ENCODE measurements around the gene PET100.
A peak's percentile ranks its signal among the peaks of the same experiment; 100 is the strongest.

Gene PET100

GRCh38 chr19:7652061-7652641 is 22.6 kb downstream of the PET100 start:
- peak; percentile 68 for DNase-seq

- no peak for DNase-seq
These were observed 24.8 kb downstream of the PET100 start for GRCh38 chr19:7654401-7654800.

GRCh38 chr19:7655581-7655980 is 26.0 kb downstream of the PET100 start:
- DNase-seq, result no peak

- DNase-seq, result no peak
These were observed 27.6 kb downstream of the PET100 start for GRCh38 chr19:7657131-7657751.

- DNase-seq, result no peak
These were observed 28.7 kb downstream of the PET100 start for GRCh38 chr19:7658219-7658686.

- no peak for DNase-seq
These were observed 32.3 kb downstream of the PET100 start for GRCh38 chr19:7661744-7662538.

- no peak for DNase-seq
These were observed 33.1 kb downstream of the PET100 start for GRCh38 chr19:7662657-7663056.

GRCh38 chr19:7663706-7664105 is 34.1 kb downstream of the PET100 start:
- no peak for DNase-seq

GRCh38 chr19:7665076-7665475 is 35.5 kb downstream of the PET100 start:
- DNase-seq, result peak; percentile 61

GRCh38 chr19:7668842-7669241 is 39.2 kb downstream of the PET100 start, which contains the start of gene RETN:
RETN (plus strand) TSS chr19:7669049; CDS start chr19:7669327, 278 bp downstream.
- no peak for DNase-seq

- no peak for DNase-seq
These were observed 40.0 kb downstream of the PET100 start for GRCh38 chr19:7669641-7670040.

- no peak for DNase-seq
These were observed 40.7 kb downstream of the PET100 start for GRCh38 chr19:7670150-7670783.

- DNase-seq, result no peak
These were observed 41.2 kb downstream of the PET100 start for GRCh38 chr19:7670790-7671189.

- DNase-seq, result no peak
These were observed 42.9 kb downstream of the PET100 start for GRCh38 chr19:7672522-7672921.

GRCh38 chr19:7674010-7675005 is 44.7 kb downstream of the PET100 start:
- DNase-seq, result peak; percentile 33

GRCh38 chr19:7676376-7676775 is 46.8 kb downstream of the PET100 start:
- no peak for DNase-seq

- no peak for DNase-seq
These were observed 47.3 kb downstream of the PET100 start, which contains the start of gene MCEMP1 for GRCh38 chr19:7676854-7677253. MCEMP1 (plus strand) TSS chr19:7677090; CDS start chr19:7677121, 31 bp downstream.

GRCh38 chr19:7677669-7678311 is 48.2 kb downstream of the PET100 start:
- DNase-seq, result no peak

- DNase-seq, result no peak
These were observed 49.6 kb downstream of the PET100 start for GRCh38 chr19:7678971-7679751.
